Measurements from ENCODE around the gene COLGALT1. TPM values are rescaled to one million over a fixed set of nuclear protein-coding genes. Genes with fewer than 3 reads are reported as not detected.

Gene COLGALT1
- polyA plus RNA-seq, 2 of the 4 experiments (the other 2 are of a cell fraction): 57.1 to 64.4 TPM

DNA sequence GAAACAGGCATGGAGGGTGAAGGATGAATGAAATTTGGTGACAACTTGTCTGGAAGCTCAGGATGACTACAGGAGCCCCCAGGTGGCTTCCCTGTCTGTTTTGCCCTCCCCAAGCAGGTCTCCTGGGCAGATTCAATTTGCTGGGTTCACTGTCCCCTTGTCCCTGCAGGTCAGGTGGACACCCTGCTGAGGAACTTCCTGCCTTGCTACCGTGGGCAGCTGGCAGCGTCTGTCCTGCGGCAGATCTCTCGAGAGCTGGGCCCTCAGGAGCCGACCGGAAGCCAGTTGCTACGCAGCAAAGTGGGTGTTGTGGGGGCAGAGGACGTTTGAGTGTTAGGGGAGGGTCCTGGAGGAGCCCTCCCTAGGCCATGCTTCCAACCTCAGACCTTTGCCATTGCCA, 24.9 kb upstream of the COLGALT1 start (continued):
- no peak for TF ChIP-seq ZNF302 (CRISPR knock-in tag; IDR thresholded peaks at IDR 0.05)

DNA sequence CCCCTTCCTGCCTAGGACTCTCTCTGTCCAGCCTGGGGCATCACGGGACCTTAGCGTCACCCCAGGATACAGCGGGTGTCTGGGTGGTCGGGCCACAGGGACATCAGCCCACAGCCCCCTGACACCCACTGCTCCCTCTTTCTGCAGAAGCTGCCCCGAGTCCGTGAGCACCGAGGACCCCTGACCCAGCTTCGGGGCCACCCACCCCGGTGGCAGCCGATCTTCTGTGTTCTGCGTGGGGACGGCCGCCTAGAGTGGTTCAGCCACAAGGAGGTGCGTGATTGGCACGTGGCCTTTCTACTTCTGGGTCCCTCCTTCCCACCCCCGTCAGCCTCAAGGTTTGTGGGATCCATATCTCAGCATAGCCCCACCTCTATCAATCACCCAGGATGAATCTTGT, 23.3 kb upstream of the COLGALT1 start:
- ATAC-seq (no peak), FAIRE-seq (no peak), DNase-seq (ENCODE audit: low read depth in 1 of 2, low spot score in 1 of 2) (no peak)
- CTCF ChIA-PET: interaction anchor here (1.5 kb wide), 1 partner anchor 36 kb away, joined by 5 read pairs; no protein-coding TSS in a partner anchor
- H3K4me2 ChIP-seq: no peak overlapping the region
- TF ChIP-seq RARB (CRISPR knock-in tag; IDR thresholded peaks at IDR 0.05) (no peak), ZFP36 (IDR thresholded peaks at IDR 0.05; ENCODE audit: borderline replicate concordance, partially characterized antibody) (no peak), HOXB13 (CRISPR knock-in tag; IDR thresholded peaks at IDR 0.05; ENCODE audit: low read depth) (no peak), POLR2AphosphoS2 (conservative IDR thresholded peaks at IDR 0.05; ENCODE audit: low read length) (no peak), TP53 (CRISPR knock-in tag; IDR thresholded peaks at IDR 0.05) (no peak), HOXA7 (CRISPR knock-in tag; IDR thresholded peaks at IDR 0.05) (no peak), MAZ (IDR thresholded peaks at IDR 0.05; ENCODE audit: borderline replicate concordance, low read depth, low read length) (no peak), GATA3 (IDR thresholded peaks at IDR 0.05; ENCODE audit: borderline replicate concordance) (no peak), FOXS1 (CRISPR knock-in tag; IDR thresholded peaks at IDR 0.05) (no peak), NR3C1 (IDR thresholded peaks at IDR 0.05) (no peak), ESRRA (IDR thresholded peaks at IDR 0.05; ENCODE audit: borderline replicate concordance, low read length) (no peak), CBX8 (IDR thresholded peaks at IDR 0.05) (no peak), MYC (IDR thresholded peaks at IDR 0.05; ENCODE audit: borderline replicate concordance, low read length) (no peak), RAD21 (conservative IDR thresholded peaks at IDR 0.05 in 1 of 2, IDR thresholded peaks at IDR 0.05 in 1 of 2) (no peak), CBX2 (IDR thresholded peaks at IDR 0.05; ENCODE audit: borderline replicate concordance, low read depth) (no peak)
- TF ChIP-seq, protein P1, sequence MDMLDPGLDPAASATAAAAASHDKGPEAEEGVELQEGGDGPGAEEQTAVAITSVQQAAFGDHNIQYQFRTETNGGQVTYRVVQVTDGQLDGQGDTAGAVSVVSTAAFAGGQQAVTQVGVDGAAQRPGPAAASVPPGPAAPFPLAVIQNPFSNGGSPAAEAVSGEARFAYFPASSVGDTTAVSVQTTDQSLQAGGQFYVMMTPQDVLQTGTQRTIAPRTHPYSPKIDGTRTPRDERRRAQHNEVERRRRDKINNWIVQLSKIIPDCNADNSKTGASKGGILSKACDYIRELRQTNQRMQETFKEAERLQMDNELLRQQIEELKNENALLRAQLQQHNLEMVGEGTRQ (IDR thresholded peaks at IDR 0.05): no peak
- TF ChIP-seq, protein P2, sequence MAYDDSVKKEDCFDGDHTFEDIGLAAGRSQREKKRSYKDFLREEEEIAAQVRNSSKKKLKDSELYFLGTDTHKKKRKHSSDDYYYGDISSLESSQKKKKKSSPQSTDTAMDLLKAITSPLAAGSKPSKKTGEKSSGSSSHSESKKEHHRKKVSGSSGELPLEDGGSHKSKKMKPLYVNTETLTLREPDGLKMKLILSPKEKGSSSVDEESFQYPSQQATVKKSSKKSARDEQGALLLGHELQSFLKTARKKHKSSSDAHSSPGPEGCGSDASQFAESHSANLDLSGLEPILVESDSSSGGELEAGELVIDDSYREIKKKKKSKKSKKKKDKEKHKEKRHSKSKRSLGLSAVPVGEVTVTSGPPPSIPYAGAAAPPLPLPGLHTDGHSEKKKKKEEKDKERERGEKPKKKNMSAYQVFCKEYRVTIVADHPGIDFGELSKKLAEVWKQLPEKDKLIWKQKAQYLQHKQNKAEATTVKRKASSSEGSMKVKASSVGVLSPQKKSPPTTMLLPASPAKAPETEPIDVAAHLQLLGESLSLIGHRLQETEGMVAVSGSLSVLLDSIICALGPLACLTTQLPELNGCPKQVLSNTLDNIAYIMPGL (CRISPR knock-in tag; IDR thresholded peaks at IDR 0.05; ENCODE audit: borderline replicate concordance): no peak
- TF ChIP-seq, protein P3, sequence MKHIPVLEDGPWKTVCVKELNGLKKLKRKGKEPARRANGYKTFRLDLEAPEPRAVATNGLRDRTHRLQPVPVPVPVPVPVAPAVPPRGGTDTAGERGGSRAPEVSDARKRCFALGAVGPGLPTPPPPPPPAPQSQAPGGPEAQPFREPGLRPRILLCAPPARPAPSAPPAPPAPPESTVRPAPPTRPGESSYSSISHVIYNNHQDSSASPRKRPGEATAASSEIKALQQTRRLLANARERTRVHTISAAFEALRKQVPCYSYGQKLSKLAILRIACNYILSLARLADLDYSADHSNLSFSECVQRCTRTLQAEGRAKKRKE (CRISPR knock-in tag; IDR thresholded peaks at IDR 0.05; ENCODE audit: low read depth): no peak
- TF ChIP-seq, protein P4, sequence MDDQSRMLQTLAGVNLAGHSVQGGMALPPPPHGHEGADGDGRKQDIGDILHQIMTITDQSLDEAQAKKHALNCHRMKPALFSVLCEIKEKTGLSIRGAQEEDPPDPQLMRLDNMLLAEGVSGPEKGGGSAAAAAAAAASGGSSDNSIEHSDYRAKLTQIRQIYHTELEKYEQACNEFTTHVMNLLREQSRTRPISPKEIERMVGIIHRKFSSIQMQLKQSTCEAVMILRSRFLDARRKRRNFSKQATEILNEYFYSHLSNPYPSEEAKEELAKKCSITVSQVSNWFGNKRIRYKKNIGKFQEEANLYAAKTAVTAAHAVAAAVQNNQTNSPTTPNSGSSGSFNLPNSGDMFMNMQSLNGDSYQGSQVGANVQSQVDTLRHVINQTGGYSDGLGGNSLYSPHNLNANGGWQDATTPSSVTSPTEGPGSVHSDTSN (IDR thresholded peaks at IDR 0.05): no peak
- TF ChIP-seq, protein P5, sequence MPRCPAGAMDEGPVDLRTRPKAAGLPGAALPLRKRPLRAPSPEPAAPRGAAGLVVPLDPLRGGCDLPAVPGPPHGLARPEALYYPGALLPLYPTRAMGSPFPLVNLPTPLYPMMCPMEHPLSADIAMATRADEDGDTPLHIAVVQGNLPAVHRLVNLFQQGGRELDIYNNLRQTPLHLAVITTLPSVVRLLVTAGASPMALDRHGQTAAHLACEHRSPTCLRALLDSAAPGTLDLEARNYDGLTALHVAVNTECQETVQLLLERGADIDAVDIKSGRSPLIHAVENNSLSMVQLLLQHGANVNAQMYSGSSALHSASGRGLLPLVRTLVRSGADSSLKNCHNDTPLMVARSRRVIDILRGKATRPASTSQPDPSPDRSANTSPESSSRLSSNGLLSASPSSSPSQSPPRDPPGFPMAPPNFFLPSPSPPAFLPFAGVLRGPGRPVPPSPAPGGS (IDR thresholded peaks at IDR 0.05): no peak
- POLR2A ChIA-PET: no interaction called here
- WGBS (ENCODE audit: missing lambda C conversion rate): 83% methylated on average over 15 of the region's 16 CpGs
- no peak overlapping the region for H3K4me3 ChIP-seq
- H3K9me3 ChIP-seq: no peaks in the 10 kb centered on the region; the same call in 2 of the 3 replicates
- H3K4me1 ChIP-seq: 0 out of 3 replicates have a peak, but pooled peaks cover 4% of the 10 kb centered on the region
- no peak overlapping the region for H3K27ac ChIP-seq
